ENCODE results near the gene SEZ6L2. TPM values are rescaled to one million over a fixed set of nuclear protein-coding genes. Genes with fewer than 3 reads are reported as not detected.

The SEZ6L2 gene
- total and polyA plus RNA-seq, 2 donors, result 1.5 to 7.7 TPM

DNA sequence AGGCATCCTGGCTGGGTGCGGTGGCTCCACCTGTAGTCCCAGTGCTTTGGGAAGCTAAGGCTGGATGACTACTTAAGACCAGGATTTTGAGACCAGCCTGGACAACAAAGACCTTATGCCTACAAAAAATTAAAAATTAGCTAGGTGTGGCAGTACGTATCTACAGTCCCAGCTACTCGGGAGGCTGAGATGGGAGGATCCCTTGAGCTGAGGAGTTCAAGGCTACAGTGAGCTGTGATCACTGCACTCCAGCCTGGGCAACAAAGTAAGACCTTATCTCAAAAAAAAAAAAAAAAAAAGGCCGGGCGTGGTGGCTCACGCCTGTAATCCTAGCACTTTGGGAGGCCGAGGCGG is 73.0 kb downstream of the SEZ6L2 start:
- 77% methylated on average over 6 of the region's 8 CpGs for WGBS
- DNase-seq (ENCODE audit: extremely low spot score), result no peak
- H3K4me3 ChIP-seq (ENCODE audit: low read depth, low read length), result no peak overlapping the region
- peak overlapping the region; percentile 73 for H3K27ac ChIP-seq (ENCODE audit: low read depth)
- H3K4me1 ChIP-seq (ENCODE audit: insufficient read depth), result peaks cover 5% of the 10 kb centered on the region
- H3K36me3 ChIP-seq (ENCODE audit: insufficient read depth), result peaks cover 2% of the 10 kb centered on the region

DNA sequence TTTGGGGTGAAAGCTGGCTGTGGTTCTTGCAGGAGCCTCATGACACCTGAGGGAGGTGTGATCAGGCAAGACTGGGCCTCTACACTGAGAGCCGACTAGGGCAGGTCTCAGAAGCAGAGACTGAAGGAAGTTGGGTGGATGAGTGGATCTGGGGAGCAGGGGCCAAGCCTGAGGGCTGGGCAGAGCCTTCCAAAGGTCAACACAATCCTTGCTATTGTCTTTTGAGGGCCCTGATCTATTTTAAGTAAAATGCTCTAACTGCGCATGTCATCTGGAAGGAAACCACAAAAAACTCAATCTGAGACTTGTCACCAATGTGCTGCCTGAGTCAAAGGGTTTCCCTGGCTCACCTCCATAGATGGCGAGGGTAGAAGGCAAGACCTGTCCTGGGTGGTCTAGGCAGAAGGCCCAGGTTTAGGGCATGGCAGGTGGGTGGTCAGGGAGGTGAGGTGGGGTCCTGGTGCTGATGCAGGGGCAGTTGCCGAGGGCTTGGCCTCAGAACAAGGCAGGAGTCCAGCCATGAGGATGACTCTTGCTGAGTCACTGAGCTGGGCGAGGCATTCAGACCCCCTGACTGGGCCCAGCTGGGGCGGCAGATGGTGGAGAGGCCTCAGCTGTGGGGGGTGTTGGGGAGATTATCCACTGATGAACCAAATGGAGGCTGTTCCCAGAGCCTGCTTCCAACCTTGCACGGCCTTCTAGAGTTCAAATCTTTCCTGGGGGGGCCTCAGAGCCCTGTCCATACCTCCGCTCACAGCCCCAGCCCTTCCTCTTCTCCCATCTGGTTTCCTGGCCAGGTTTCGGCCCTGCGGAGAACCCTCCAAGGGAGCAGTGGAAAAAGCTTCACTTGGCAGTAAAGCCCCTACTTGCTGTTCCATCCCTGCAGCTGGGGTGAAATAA is 74.0 kb downstream of the SEZ6L2 start:
- 52% methylated on average over 10 of the region's 10 CpGs for whole genome bisulfite sequencing
- H3K27ac ChIP-seq (ENCODE audit: low read depth), result peak overlapping the region; percentile 73
- no peak for DNase-seq (ENCODE audit: extremely low spot score)
- no peaks in the 10 kb centered on the region for H3K36me3 ChIP-seq (ENCODE audit: insufficient read depth)
- no peak overlapping the region for H3K4me3 ChIP-seq (ENCODE audit: low read depth, low read length)
- peaks cover 5% of the 10 kb centered on the region for H3K4me1 ChIP-seq (ENCODE audit: insufficient read depth)

DNA sequence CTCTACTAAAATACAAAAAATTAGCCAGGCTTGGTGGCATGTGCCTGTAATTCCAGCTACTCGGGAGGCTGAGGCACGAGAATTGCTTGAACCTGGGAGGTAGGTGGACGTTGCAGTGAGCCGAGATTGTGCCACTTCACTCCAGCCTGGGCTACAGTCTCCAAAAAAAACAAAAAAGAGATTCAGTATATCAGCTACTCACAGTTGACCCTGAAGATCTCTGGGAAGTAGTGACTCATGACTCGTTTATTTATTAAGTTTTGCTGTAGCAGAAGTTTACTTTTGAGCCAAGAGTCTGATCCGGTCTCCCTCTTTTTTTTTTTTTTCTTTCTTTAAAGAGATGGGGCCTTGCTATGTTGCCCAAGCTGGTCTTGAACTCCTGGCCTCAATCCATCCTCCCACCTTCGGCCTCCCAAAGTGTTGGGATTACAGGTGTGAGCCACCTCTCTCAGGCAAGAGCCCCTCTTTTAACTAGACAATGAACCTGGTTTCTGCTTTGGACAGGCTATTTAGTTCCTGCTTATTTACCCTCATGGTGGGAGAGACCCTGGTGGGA is 74.7 kb downstream of the SEZ6L2 start:
- H3K36me3 ChIP-seq (ENCODE audit: insufficient read depth), result no peaks in the 10 kb centered on the region
- H3K4me3 ChIP-seq (ENCODE audit: low read depth, low read length), result no peak overlapping the region
- H3K27ac ChIP-seq (ENCODE audit: low read depth), result peak overlapping the region; percentile 66
- DNase-seq (ENCODE audit: extremely low spot score), result no peak
- peaks cover 5% of the 10 kb centered on the region for H3K4me1 ChIP-seq (ENCODE audit: insufficient read depth)
- 29% methylated on average over 7 of the region's 7 CpGs for WGBS

DNA sequence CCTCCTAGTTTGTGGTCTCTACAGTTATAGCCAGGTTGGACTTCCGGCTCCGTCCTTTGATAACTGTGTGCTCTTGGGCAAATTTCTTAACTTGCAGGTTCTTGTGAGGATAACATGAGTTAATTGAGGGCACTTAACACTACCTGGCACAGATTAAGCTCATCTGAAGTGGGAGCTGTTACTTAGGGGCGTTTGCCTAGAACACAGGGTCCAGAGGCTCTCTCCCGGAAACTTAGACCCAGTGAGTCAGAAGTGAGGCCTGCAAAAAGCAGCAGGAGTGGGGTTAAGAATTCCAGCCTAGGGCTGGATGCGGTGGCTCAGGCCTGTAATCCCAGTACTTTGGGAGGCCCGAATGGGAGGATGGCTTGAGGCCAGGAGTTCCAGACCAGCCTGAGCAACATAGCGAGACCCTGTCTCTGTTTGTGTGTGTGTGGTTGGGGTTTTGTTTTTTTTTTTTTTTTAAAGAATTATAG is 77.7 kb downstream of the SEZ6L2 start:
- no peak for DNase-seq (ENCODE audit: extremely low spot score)
- H3K36me3 ChIP-seq (ENCODE audit: insufficient read depth), result no peaks in the 10 kb centered on the region
- WGBS, result 43% methylated on average over 7 of the region's 7 CpGs
- H3K27ac ChIP-seq (ENCODE audit: low read depth), result peak overlapping the region; percentile 77
- peaks cover 5% of the 10 kb centered on the region for H3K4me1 ChIP-seq (ENCODE audit: insufficient read depth)
- peak overlapping the region; percentile 67 for H3K4me3 ChIP-seq (ENCODE audit: low read depth, low read length)

Other genes with a start within 250 kb of the SEZ6L2 start
- gene SPN, start 236.3 kb downstream of the SEZ6L2 start, total RNA-seq, result 0.85 TPM
- 1.4 TPM for gene SPN, start 236.3 kb downstream of the SEZ6L2 start, polyA plus RNA-seq
- 20.0 TPM for gene QPRT, start 220.4 kb downstream of the SEZ6L2 start, total RNA-seq
- 13.8 TPM for gene QPRT, start 220.4 kb downstream of the SEZ6L2 start, polyA plus RNA-seq
- 2.5 TPM for gene C16orf54, start 153.6 kb downstream of the SEZ6L2 start, total RNA-seq
- 1.9 TPM for gene C16orf54, start 153.6 kb downstream of the SEZ6L2 start, polyA plus RNA-seq
- not detected for gene ZG16, start 121.3 kb downstream of the SEZ6L2 start, total RNA-seq
- not detected for gene ZG16, start 121.3 kb downstream of the SEZ6L2 start, polyA plus RNA-seq
- 37.0 TPM for gene KIF22, start 108.8 kb downstream of the SEZ6L2 start, total RNA-seq
- 27.0 TPM for gene KIF22, start 108.8 kb downstream of the SEZ6L2 start, polyA plus RNA-seq
- gene MAZ, start 93.0 kb downstream of the SEZ6L2 start, total RNA-seq, result 136 TPM
- gene MAZ, start 93.0 kb downstream of the SEZ6L2 start, polyA plus RNA-seq, result 171 TPM
- gene PRRT2, start 87.4 kb downstream of the SEZ6L2 start, total RNA-seq, result 7.9 TPM
- gene PRRT2, start 87.4 kb downstream of the SEZ6L2 start, polyA plus RNA-seq, result 8.2 TPM
- 14.1 TPM for gene PAGR1, start 83.4 kb downstream of the SEZ6L2 start, total RNA-seq
- 27.1 TPM for gene PAGR1, start 83.4 kb downstream of the SEZ6L2 start, polyA plus RNA-seq
- gene MVP, start 79.1 kb downstream of the SEZ6L2 start, total RNA-seq, result 42.7 TPM
- gene MVP, start 79.1 kb downstream of the SEZ6L2 start, polyA plus RNA-seq, result 143 TPM
- 35.1 TPM for gene CDIPT, start 36.3 kb downstream of the SEZ6L2 start, total RNA-seq
- gene CDIPT, start 36.3 kb downstream of the SEZ6L2 start, polyA plus RNA-seq, result 179 TPM
- 0.16 TPM for gene ASPHD1, start 938 bp upstream of the SEZ6L2 start, total RNA-seq
- 1.1 TPM for gene ASPHD1, start 938 bp upstream of the SEZ6L2 start, polyA plus RNA-seq
- 10.4 TPM for gene KCTD13, start 26.7 kb upstream of the SEZ6L2 start, total RNA-seq
- 20.9 TPM for gene KCTD13, start 26.7 kb upstream of the SEZ6L2 start, polyA plus RNA-seq
- 43.1 TPM for gene TMEM219, start 62.5 kb upstream of the SEZ6L2 start, total RNA-seq
- 120 TPM for gene TMEM219, start 62.5 kb upstream of the SEZ6L2 start, polyA plus RNA-seq
- gene TAOK2, start 74.3 kb upstream of the SEZ6L2 start, total RNA-seq, result 35.6 TPM
- gene TAOK2, start 74.3 kb upstream of the SEZ6L2 start, polyA plus RNA-seq, result 37.9 TPM
- gene HIRIP3, start 96.1 kb upstream of the SEZ6L2 start, total RNA-seq, result 8.4 TPM
- 27.2 TPM for gene HIRIP3, start 96.1 kb upstream of the SEZ6L2 start, polyA plus RNA-seq
- 22.3 TPM for gene INO80E, start 96.7 kb upstream of the SEZ6L2 start, total RNA-seq
- gene INO80E, start 96.7 kb upstream of the SEZ6L2 start, polyA plus RNA-seq, result 82.3 TPM
- 0.32 TPM for gene DOC2A, start 111.5 kb upstream of the SEZ6L2 start, total RNA-seq
- gene DOC2A, start 111.5 kb upstream of the SEZ6L2 start, polyA plus RNA-seq, result 0.53 TPM
- gene C16orf92, start 123.6 kb upstream of the SEZ6L2 start, total RNA-seq, result not detected
- not detected for gene C16orf92, start 123.6 kb upstream of the SEZ6L2 start, polyA plus RNA-seq
- gene TLCD3B, start 131.7 kb upstream of the SEZ6L2 start, total RNA-seq, result 0.32 TPM
- 0.22 TPM for gene TLCD3B, start 131.7 kb upstream of the SEZ6L2 start, polyA plus RNA-seq
- 126 TPM for gene ALDOA, start 166.2 kb upstream of the SEZ6L2 start, total RNA-seq
- 1,530 TPM for gene ALDOA, start 166.2 kb upstream of the SEZ6L2 start, polyA plus RNA-seq
- 56.2 TPM for gene PPP4C, start 176.4 kb upstream of the SEZ6L2 start, total RNA-seq
- 93.8 TPM for gene PPP4C, start 176.4 kb upstream of the SEZ6L2 start, polyA plus RNA-seq
- 0.79 TPM for gene TBX6, start 192.4 kb upstream of the SEZ6L2 start, total RNA-seq
- 2.2 TPM for gene TBX6, start 192.4 kb upstream of the SEZ6L2 start, polyA plus RNA-seq
- gene YPEL3, start 196.7 kb upstream of the SEZ6L2 start, total RNA-seq, result 16.5 TPM
- 117 TPM for gene YPEL3, start 196.7 kb upstream of the SEZ6L2 start, polyA plus RNA-seq
- 4.6 TPM for gene GDPD3, start 214.0 kb upstream of the SEZ6L2 start, total RNA-seq
- 5.1 TPM for gene GDPD3, start 214.0 kb upstream of the SEZ6L2 start, polyA plus RNA-seq
- 14.6 TPM for gene MAPK3, start 223.7 kb upstream of the SEZ6L2 start, total RNA-seq
- gene MAPK3, start 223.7 kb upstream of the SEZ6L2 start, polyA plus RNA-seq, result 120 TPM